ENCODE measurements around the gene CLIC6. TPM values are rescaled to one million over a fixed set of nuclear protein-coding genes. Genes with fewer than 3 reads are reported as not detected.

Gene CLIC6
- total and polyA plus RNA-seq, 4 donors = 15.1 to 63.9 (median 30.6) TPM

DNA sequence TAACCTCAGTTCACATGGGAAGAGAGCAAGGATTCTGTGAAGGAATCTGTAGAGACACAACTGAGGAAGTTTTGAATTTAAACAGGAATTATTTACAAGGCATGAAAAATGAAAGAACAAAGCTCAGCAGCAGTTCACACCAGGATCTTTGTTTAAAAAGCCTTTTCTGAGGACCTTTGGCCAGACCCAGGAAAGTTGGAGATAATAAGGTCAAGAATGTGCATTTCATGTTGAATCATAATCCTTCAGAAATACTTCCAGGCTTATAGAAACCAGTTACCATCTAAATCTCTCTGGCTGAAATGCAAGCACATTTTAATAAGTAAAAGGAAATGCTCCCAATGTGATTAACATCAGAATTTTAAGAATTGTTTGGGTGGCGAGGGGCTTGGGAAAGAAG, 2.7 kb downstream of the CLIC6 start:
- Histone ChIP-seq H3K9me3 (ENCODE audit: control insufficient read depth in 4 of 4, insufficient read depth in 3 of 4, low read length in 3 of 4) (peaks cover 0 to 2% (median 0%) of the 10 kb centered on the region in 4 donors), H3K4me3 (no peak overlapping the region), H3K9ac (ENCODE audit: insufficient read depth in 1 of 2, low read length in 2 of 2) (no peak overlapping the region), H3K4me1 (ENCODE audit: control insufficient read depth in 5 of 5, insufficient read depth in 5 of 5, low read length in 5 of 5) (peaks cover 0 to 13% (median 5%) of the 10 kb centered on the region in 5 donors), H3K36me3 (ENCODE audit: control insufficient read depth in 4 of 4, insufficient read depth in 4 of 4, low read length in 4 of 4) (no peaks in the 10 kb centered on the region), H3K27ac (ENCODE audit: low read depth in 1 of 2, low read length in 1 of 2) (no peak overlapping the region), H3K27me3 (ENCODE audit: control insufficient read depth in 3 of 3, insufficient read depth in 3 of 3, low read length in 2 of 3) (peaks cover 0 to 52% (median 39%) of the 10 kb centered on the region in 3 donors)
- WGBS, 2 donors = 74 to 77% methylated on average over 1 of the region's 1 CpG
- no peak for DNase-seq
- no peak for ATAC-seq (ENCODE audit: insufficient read depth, low FRiP score)
- TF ChIP-seq, protein P1, sequence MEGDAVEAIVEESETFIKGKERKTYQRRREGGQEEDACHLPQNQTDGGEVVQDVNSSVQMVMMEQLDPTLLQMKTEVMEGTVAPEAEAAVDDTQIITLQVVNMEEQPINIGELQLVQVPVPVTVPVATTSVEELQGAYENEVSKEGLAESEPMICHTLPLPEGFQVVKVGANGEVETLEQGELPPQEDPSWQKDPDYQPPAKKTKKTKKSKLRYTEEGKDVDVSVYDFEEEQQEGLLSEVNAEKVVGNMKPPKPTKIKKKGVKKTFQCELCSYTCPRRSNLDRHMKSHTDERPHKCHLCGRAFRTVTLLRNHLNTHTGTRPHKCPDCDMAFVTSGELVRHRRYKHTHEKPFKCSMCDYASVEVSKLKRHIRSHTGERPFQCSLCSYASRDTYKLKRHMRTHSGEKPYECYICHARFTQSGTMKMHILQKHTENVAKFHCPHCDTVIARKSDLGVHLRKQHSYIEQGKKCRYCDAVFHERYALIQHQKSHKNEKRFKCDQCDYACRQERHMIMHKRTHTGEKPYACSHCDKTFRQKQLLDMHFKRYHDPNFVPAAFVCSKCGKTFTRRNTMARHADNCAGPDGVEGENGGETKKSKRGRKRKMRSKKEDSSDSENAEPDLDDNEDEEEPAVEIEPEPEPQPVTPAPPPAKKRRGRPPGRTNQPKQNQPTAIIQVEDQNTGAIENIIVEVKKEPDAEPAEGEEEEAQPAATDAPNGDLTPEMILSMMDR (IDR thresholded peaks at IDR 0.05; ENCODE audit: control extremely low read depth, extremely low read depth) = no peak

DNA sequence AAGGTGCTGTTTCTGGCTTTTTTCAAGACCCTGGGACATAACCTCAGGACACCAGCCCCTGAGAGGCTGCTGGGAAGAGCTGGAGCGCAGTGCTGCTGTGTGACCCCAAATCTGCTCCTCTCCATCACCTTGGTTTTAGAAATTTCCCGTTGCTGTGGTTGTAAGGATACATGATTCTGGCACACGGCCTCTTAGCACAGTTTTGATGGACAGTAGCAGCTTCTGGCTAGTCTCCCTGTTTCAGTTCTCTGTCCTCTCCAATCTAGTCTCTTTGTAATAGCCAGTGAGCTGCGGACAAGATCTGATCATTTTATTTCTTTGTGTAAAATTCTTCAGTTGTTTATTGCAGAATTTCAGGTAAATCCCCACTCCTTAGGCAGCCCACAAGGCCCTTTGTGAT, 3.1 kb downstream of the CLIC6 start:
- H3K27ac ChIP-seq (ENCODE audit: low read depth in 1 of 2, low read length in 1 of 2) = no peak overlapping the region
- peaks cover 0 to 2% (median 0%) of the 10 kb centered on the region in 4 donors for H3K9me3 ChIP-seq (ENCODE audit: control insufficient read depth in 4 of 4, insufficient read depth in 3 of 4, low read length in 3 of 4)
- no peaks in the 10 kb centered on the region for H3K36me3 ChIP-seq (ENCODE audit: control insufficient read depth in 4 of 4, insufficient read depth in 4 of 4, low read length in 4 of 4)
- peaks cover 0 to 53% (median 37%) of the 10 kb centered on the region in 3 donors for H3K27me3 ChIP-seq (ENCODE audit: control insufficient read depth in 3 of 3, insufficient read depth in 3 of 3, low read length in 2 of 3)
- TF ChIP-seq, protein P1 (IDR thresholded peaks at IDR 0.05; ENCODE audit: control extremely low read depth, extremely low read depth) = no peak
- H3K4me3 ChIP-seq = no peak overlapping the region
- no peak overlapping the region for H3K9ac ChIP-seq (ENCODE audit: insufficient read depth in 1 of 2, low read length in 2 of 2)
- WGBS, 2 donors = 81 to 82% methylated on average over 4 of the region's 4 CpGs
- ATAC-seq (ENCODE audit: insufficient read depth, low FRiP score) (no peak), DNase-seq (no peak)
- H3K4me1 ChIP-seq (ENCODE audit: control insufficient read depth in 5 of 5, insufficient read depth in 5 of 5, low read length in 5 of 5) = peaks cover 0 to 13% (median 5%) of the 10 kb centered on the region in 5 donors

DNA sequence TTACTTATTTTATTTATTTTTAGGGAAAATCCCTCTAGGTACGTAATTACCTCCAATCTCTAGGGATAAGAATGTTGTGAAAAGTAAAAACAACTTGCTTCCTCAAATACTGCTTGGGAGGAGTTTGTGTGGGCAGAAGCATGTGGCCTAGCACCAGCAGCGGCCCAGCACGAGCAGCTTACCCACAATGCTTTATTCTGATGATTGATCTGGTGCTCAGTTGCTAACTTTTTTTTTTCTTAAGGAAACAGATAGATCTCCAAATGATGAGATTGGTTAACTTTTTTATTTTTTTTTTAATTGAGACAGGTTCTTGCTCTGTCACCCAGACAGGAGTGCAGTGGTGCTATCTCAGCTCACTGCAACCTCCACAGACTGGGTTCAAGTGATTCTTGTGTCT, 4.2 kb downstream of the CLIC6 start:
- DNase-seq (no peak), ATAC-seq (ENCODE audit: insufficient read depth, low FRiP score) (no peak)
- 37 to 39% methylated on average over 3 of the region's 3 CpGs for WGBS, 2 donors
- Histone ChIP-seq H3K36me3 (ENCODE audit: control insufficient read depth in 4 of 4, insufficient read depth in 4 of 4, low read length in 4 of 4) (no peaks in the 10 kb centered on the region), H3K27me3 (ENCODE audit: control insufficient read depth in 3 of 3, insufficient read depth in 3 of 3, low read length in 2 of 3) (peaks cover 0 to 45% (median 30%) of the 10 kb centered on the region in 3 donors), H3K9me3 (ENCODE audit: control insufficient read depth in 4 of 4, insufficient read depth in 3 of 4, low read length in 3 of 4) (no peaks in the 10 kb centered on the region), H3K4me1 (ENCODE audit: control insufficient read depth in 5 of 5, insufficient read depth in 5 of 5, low read length in 5 of 5) (peaks cover 0 to 11% (median 4%) of the 10 kb centered on the region in 5 donors), H3K4me3 (no peak overlapping the region), H3K27ac (ENCODE audit: low read depth in 1 of 2, low read length in 1 of 2) (no peak overlapping the region), H3K9ac (ENCODE audit: insufficient read depth in 1 of 2, low read length in 2 of 2) (peak overlapping the region in 1 of 2 donors; percentile 12)
- TF ChIP-seq, protein P1 (IDR thresholded peaks at IDR 0.05; ENCODE audit: control extremely low read depth, extremely low read depth) = no peak

DNA sequence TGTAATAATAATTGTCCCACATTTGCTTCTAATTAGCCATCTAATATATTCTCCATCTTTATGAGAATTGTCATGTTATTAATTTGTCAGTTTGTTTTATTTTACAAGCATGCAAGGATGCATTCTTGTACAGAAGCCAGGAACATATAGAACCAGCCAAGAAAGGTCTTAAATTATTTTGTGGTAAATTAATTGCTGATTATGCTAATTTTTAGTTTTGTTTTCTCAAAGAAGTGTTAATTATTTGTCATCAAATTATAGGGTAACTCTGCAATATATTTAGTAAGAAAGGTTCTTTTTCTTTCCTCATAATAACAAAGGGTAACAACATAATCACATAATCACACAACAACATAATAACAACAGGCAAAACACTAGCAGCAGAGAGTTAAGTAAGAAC, 5.7 kb downstream of the CLIC6 start:
- Histone ChIP-seq H3K36me3 (ENCODE audit: control insufficient read depth in 4 of 4, insufficient read depth in 4 of 4, low read length in 4 of 4) (no peaks in the 10 kb centered on the region), H3K4me1 (ENCODE audit: control insufficient read depth in 5 of 5, insufficient read depth in 5 of 5, low read length in 5 of 5) (peaks cover 0 to 10% (median 0%) of the 10 kb centered on the region in 5 donors), H3K27ac (ENCODE audit: low read depth in 1 of 2, low read length in 1 of 2) (no peak overlapping the region), H3K27me3 (ENCODE audit: control insufficient read depth in 3 of 3, insufficient read depth in 3 of 3, low read length in 2 of 3) (peaks cover 0 to 35% (median 25%) of the 10 kb centered on the region in 3 donors), H3K9me3 (ENCODE audit: control insufficient read depth in 4 of 4, insufficient read depth in 3 of 4, low read length in 3 of 4) (no peaks in the 10 kb centered on the region), H3K4me3 (no peak overlapping the region), H3K9ac (ENCODE audit: insufficient read depth in 1 of 2, low read length in 2 of 2) (no peak overlapping the region)
- ATAC-seq (ENCODE audit: insufficient read depth, low FRiP score) = no peak
- TF ChIP-seq, protein P1 (IDR thresholded peaks at IDR 0.05; ENCODE audit: control extremely low read depth, extremely low read depth) = no peak
- DNase-seq = no peak
